Measurements from ENCODE around the gene FHL2.

DNA sequence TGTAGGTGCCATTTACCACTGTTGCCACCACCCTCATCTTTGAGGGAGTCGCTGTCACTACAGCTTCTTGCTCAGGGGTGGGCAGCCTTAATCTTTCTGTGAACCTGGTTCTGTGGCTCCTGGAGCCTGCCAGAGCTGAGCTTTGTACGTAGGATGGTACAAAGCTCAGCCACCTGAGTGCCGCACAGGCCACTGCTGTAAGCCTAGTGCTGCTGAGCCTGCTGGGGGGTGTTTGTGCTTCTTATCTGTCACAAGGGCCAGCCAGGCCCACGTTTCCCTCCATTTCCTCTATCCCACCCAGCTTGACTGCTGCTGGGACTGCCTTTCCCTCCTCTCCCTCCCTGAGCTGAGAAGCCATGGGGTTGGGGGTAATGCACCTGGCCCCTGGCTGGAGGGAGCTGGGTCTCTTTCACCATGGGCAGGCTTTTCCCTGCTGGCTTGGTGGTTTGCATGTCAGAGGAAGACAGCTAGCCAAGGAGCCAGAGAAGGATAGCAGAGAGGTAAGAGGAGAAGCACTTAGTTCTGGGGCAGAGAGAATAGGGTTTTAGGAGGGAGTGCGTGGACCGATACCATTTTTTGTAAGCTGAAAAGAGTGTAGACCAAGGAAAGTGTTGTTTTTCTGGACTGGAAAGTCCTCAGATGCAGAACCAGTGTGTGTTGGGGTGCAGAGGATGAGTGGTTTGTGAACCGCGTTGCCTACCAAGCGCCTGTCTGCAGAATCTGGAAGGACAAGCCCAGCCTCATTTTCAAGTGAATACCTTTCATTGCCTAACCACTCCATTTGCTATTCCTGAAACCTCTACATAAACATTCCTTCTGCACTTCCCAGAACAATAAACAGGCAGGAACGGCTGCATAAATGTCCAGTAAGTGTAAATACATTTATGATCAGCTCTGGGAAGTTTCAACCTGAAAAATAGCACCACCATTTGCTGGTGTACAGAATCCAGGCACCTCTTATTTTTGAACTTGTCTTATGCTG lies 45.1 kb upstream of the FHL2 start:
- TF ChIP-seq, protein P1, sequence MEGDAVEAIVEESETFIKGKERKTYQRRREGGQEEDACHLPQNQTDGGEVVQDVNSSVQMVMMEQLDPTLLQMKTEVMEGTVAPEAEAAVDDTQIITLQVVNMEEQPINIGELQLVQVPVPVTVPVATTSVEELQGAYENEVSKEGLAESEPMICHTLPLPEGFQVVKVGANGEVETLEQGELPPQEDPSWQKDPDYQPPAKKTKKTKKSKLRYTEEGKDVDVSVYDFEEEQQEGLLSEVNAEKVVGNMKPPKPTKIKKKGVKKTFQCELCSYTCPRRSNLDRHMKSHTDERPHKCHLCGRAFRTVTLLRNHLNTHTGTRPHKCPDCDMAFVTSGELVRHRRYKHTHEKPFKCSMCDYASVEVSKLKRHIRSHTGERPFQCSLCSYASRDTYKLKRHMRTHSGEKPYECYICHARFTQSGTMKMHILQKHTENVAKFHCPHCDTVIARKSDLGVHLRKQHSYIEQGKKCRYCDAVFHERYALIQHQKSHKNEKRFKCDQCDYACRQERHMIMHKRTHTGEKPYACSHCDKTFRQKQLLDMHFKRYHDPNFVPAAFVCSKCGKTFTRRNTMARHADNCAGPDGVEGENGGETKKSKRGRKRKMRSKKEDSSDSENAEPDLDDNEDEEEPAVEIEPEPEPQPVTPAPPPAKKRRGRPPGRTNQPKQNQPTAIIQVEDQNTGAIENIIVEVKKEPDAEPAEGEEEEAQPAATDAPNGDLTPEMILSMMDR (IDR thresholded peaks at IDR 0.05) = no peak
- TF ChIP-seq POLR2A (IDR thresholded peaks at IDR 0.05) (no peak), EP300 (IDR thresholded peaks at IDR 0.05) (no peak)
